Measurements from ENCODE around the gene ASXL2.
A peak's percentile ranks its signal among the peaks of the same experiment; 100 is the strongest.
"Not testable (repeated sequence)": the region's sequence is repeated elsewhere in the genome, so short reads cannot be mapped to it uniquely, and the experiment has no call there.

ASXL2 gene

DNA sequence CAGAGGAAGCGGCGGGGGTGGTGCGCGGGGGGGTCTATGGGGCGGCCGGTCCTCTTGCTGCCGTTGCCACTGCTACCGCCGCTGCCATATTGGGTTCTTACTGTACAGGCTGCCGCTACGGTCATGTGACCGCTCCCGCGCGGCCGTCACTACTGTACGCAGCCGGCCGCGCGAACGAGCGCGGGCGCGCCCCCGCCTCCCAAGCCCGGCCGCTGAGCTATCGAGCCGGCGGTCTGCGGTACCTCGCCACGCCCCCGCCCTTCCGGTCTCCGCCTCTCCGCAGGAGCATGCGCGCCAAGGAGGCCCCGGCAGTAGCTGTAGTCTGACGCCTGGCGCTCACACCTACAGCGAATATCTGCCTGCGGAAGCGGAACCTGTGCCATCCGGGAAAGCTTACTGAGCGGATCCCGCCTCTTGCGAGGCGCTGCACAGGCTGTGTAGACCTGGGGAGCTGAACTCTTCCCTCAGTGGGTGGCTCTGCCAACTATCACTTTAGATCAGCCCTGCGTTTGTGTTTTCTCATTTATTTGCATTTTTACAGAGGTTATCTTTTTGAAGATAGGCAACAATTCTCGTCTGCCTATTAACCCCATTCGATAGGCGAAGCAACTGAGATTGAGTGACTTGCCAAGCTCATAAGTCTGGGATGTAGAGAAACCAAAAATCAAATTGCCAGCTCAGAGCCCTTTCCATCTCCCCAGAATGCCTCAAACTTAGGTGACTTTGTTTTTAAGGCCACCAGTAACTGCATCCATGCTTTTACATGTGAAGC lies at the start of gene ASXL2:
Gene ASXL2 (minus strand): TSS at position 127 of the 772 bp plus-strand sequence. CDS start 265 bp downstream, outside the sequence.
- peak; percentile 96 to 99 for DNase-seq

- no peak for DNase-seq
Observed at GRCh38 chr2:25926984-25927756, 48.9 kb upstream of the ASXL2 start.

DNA sequence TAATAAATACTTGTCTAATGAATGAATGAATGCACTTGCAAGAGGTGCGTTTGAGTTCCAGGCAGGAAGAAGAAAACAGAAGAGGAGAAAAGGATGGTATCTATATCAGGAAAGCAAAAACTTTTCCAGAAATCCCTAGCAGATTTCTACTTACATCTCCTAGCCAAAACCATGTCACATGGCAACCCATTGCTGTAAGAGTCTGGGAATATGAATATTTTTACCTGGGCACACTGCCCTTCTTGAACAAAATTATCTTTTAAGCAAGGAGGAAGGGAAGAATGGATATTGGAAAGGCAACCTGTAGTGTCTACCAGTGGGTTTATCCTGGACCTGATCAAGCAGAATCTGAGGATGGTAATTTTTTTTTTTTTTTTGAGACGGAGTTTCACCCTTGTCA lies 44.2 kb upstream of the ASXL2 start:
- DNase-seq = no peak

- DNase-seq = no peak
Observed at GRCh38 chr2:25920786-25921415, 42.6 kb upstream of the ASXL2 start.

DNA sequence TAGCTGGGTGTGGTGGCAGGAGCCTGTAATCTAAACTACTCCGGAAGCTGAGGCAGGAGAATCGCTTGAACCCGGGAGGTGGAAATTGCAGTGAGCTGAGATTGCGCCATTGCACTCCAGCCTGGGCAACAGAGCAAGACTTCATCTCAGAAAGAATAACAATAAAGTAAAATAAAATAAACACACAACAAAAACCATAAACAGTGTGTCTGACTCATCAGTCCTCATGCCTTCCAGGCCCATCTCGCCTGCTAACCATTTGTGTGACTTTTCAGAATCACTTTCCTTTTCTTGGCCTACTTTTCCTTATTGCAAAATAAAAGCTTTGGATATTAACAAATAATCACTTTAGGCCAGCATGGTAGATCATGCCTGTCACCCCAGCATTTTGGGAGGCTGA lies 42.0 kb upstream of the ASXL2 start:
- DNase-seq = no peak

GRCh38 chr2:25917832-25918231 lies 39.5 kb upstream of the ASXL2 start:
- DNase-seq = no peak

DNA sequence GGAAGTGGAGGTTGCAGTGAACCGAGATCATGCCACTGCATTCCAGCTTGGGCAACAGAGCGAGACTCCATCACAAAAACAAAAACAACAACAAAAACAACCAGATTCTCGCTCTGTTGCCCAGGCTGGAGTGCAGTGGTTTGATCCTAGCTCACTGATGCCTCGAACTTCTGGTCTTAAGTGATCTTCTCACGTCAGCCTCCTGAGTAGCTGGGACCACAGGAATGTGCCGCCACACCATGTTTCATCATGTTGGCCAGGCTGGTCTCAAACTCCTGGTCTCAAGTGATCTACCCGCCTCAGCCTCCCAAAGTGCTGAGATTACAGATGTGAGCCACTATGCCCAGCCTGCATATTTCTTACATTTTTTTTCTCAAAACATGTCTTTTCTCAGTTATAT lies 39.1 kb upstream of the ASXL2 start:
- DNase-seq = not testable (repeated sequence)

DNA sequence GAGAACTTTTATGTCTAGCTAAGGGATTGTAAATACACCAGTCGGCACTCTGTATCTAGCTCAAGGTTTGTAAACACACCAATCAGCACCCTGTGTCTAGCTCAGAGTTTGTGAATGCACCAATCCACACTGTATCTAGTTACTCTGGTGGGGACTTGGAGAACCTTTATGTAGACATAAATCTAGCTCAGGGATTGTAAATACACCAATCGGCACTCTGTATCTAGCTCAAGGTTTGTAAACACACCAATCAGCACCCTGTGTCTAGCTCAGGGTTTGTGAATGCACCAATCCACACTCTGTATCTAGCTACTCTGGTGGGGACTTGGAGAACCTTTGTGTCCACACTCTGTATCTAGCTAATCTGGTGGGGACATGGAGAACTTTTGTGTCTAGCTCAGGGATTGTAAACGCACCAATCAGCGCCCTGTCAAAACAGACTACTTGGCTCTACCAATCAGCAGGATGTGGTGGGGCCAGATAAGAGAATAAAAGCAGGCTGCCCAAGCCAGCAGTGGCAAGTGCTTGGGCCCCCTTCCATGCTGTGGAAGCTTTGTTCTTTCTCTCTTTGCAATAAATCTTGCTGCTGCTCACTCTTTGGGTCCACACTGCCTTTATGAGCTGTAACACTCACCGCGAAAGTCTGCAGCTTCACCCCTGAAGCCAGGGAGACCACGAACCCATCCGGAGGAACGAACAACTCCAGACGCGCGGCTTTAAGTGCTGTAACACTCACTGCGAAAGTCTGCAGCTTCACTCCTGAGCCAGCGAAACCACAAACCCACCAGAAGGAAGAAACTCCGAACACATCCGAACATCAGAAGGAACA lies 37.9 kb upstream of the ASXL2 start:
- not testable (repeated sequence) for DNase-seq

DNA sequence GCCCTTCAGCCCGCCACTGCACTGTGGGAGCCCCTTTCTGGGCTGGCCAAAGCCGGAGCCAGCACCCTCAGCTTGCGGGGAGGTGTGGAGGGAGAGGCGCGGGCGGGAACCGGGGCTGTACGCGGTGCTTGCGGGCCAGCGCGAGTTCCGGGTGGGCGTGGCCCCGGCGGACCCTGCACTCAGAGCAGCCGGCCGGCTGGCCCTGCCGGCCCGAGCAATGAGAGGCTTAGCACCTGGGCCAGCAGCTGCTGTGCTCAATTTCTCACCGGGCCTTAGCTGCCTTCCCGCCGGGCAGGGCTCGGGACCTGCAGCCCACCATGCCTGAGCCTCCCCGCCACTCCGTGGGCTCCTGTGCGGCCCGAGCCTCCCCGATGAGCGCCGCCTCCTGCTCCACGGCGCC lies 37.1 kb upstream of the ASXL2 start:
- DNase-seq = not testable (repeated sequence)

DNA sequence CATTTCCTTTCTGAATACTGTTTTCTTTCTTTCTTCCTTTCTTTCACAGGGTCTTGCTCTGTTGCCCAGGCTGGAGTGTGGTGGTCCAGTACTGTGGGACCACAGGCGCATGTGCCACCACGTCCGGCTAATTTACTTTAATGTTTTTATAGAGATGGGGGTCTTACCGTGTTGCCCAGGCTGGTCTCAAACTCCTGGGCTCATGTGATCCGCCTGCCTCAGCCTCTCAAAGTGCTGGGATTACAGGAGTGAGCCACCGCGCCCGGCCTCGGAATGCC lies 35.3 kb upstream of the ASXL2 start:
- not testable (repeated sequence) for DNase-seq

DNA sequence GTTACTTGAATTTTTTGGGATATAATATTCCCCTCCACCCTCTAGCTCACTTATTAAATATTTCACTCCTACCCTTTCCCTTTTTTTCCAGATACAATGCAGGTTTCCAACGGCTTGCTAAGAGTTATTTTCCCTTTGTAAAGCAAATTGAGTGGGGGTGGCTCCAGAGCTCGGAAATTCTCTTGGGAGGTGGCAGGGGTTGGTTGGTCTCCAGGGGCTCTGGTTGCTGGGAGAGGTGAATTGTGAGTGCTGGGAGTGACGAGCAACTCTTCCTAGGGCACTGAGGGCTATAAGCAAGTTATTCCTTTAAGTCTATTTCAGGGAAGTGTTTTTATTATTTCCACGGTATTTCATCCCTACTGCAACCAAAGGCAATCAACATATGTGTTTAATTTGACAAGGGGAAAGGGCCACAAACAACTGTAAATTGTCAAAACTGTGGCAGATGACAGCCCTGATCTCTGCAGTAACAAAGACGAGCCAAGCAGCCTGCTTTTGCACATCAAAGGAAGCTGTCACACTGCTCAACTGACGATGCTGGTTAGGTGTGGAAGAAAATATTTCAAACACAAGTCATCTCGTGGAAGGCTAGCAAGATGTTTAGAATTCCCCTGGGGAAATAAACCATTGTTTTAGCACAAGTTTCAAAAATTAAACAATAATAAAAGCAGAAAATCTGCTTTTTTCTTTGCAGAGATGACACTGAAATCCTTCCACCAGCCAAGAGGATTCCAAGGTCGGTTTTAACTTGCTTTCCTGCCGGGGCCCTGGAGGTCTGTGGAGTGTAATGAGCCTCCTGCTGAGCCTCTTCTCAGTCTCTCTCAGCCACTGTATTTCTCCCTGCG lies 34.8 kb upstream of the ASXL2 start:
- DNase-seq = no peak

DNA sequence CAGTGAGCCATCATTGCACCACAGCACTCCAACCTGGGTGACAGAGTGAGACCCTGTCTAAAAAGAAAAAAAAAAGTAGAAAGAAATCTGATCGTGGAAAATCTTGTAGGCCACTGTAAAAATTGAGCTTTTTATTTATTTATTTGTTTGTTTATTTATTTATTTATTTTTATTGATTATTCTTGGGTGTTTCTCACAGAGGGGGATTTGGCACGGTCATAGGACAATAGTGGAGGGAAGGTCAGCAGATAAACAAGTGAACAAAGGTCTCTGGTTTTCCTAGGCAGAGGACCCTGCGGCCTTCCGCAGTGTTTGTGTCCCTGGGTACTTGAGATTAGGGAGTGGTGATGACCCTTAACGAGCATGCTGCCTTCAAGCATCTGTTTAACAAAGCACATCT lies 31.3 kb upstream of the ASXL2 start:
- DNase-seq = not testable (repeated sequence)

GRCh38 chr2:25905126-25905525 lies 26.8 kb upstream of the ASXL2 start:
- DNase-seq = no peak

- no peak for DNase-seq
Observed at GRCh38 chr2:25903216-25903776, 25.0 kb upstream of the ASXL2 start.

DNA sequence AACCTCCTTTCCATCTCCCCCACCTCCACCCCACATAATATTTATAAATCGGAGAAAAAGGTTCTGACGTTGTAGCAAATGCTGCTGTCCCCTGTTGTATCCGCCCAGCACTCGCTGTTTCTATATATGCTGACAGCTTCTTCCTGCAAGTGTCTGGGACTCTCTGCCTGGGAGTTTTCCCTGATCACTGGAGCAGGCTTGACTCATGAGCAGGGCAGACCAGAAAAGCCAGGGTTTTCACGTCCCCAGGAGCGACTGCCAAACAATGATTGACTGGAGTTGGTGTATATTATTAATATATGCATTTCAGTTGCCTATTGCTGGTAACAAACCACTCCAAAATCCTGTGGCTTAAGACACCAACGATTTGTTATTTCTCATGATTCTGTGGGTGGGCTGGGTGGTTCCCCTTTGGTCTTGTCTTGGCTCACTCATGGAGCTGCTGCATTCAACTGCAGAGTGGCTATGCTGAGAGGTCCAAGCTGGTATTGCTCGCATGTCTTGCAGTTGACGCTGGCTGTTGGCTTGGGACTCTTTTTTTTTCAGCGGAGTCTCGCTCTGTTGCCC lies 21.2 kb upstream of the ASXL2 start:
- DNase-seq = no peak

DNA sequence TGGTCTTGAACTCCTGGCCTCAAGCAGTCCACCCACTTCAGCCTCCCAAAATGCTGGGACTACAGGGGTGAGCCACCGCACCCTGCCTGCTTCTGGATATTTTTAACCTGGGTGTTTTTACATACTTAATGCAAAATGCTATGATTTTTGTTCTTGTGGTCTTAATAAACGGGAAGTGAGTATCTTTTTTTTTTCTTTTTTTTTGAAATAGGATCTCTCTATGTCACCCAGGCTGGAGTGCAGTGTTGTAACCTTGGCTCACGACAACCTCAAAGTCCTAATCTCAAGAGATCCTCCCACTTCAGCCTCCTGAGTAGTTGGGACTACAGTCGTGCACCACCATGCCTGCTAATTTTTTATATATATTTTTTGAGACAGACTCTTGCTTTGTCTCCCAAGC lies 19.2 kb upstream of the ASXL2 start:
- no peak for DNase-seq

DNA sequence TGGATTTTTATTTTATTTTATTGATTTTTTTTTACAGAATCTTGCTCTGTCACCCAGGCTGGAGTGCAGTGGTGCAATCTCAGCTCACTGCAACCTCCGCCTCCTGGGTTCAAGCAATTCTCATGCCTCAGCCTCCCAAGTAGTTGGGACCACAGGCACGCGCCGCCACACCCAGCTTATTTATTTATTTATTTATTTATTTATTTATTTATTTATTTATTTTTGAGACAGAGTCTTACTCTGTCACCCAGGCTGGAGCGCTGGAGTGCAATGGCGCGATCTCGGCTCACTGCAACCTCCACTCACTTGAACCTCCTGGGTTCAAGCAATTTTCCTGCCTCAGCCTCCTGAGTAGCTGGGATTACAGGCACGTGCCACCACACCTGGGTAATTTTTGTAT lies 18.0 kb upstream of the ASXL2 start:
- DNase-seq = not testable (repeated sequence)

- DNase-seq = no peak
Observed at GRCh38 chr2:25895610-25896009, 17.3 kb upstream of the ASXL2 start.

- no peak for DNase-seq
Observed at GRCh38 chr2:25895018-25895417, 16.7 kb upstream of the ASXL2 start.

- peak; percentile 33 to 70 for DNase-seq
Observed at GRCh38 chr2:25894135-25894830, 16.0 kb upstream of the ASXL2 start.

- no peak for DNase-seq
Observed at GRCh38 chr2:25891672-25892071, 13.4 kb upstream of the ASXL2 start.
